Transverse colon (tissue), 4 donors: Measurements from ENCODE around the gene MTMR12. TPM values are rescaled to one million over a fixed set of nuclear protein-coding genes. Genes with fewer than 3 reads are reported as not detected.
A peak's percentile ranks its signal among the peaks of the same experiment; 100 is the strongest.
"Not testable (repeated sequence)": the region's sequence is repeated elsewhere in the genome, so short reads cannot be mapped to it uniquely, and the experiment has no call there.

Experiments
- DNase-seq: peaks from one replicate; pipeline ENCODE4 v3.0.0-alpha.2; 2019
- H3K27ac ChIP-seq, 4 donors: fragments of 200-600 bp; sonication (generic); 2 replicates each; pipeline ENCODE4 v1.5.1; 2016 to 2018; ENCODE audit warnings: inconsistent platforms in 4 of 4
- H3K27me3 ChIP-seq: fragments of 200-600 bp; sonication (generic); 2 replicates; pipeline ENCODE4 v1.5.1; 2017; ENCODE audit warnings: inconsistent platforms
- H3K36me3 ChIP-seq, 4 donors: fragments of 200-600 bp; sonication (generic); 2 replicates each; pipeline ENCODE4 v1.5.1; 2017 to 2019; ENCODE audit warnings: inconsistent platforms in 4 of 4
- H3K4me1 ChIP-seq, 4 donors: fragments of 200-600 bp; sonication (generic); 2 replicates each; pipeline ENCODE4 v1.5.1; 2017 to 2020; ENCODE audit warnings: inconsistent platforms in 4 of 4
- H3K4me3 ChIP-seq, 4 donors: fragments of 200-600 bp; sonication (generic); 1 replicate in 1 of 4; 2 replicates in 3 of 4; pipeline versions ENCODE4 v1.5.1 to v1.6.1; 2017 to 2019; ENCODE audit warnings: inconsistent platforms in 4 of 4
- H3K9me3 ChIP-seq, 2 donors: fragments of 200-600 bp; sonication (generic); 2 replicates each; pipeline ENCODE4 v1.5.1; 2017 to 2019; ENCODE audit warnings: inconsistent platforms in 2 of 2
- CTCF ChIP-seq, 5 experiments: fragments of 200-600 bp in 3 of 5; fragments of 450-650 bp in 2 of 5; sonication (generic) in 3 of 5; IDR thresholded peaks; 1 replicate in 2 of 5; 2 replicates in 3 of 5; pipeline ENCODE4 v1.5.1; 2016 to 2017; ENCODE audit warnings: antibody characterized with exemption in 5 of 5, inconsistent platforms in 3 of 5, mild to moderate bottlenecking in 2 of 5, moderate library complexity in 1 of 5
- EP300 ChIP-seq: sonication (generic); formaldehyde crosslinking; IDR thresholded peaks from one replicate; pipeline ENCODE4 v1.6.1; 2017; ENCODE audit warnings: antibody characterized with exemption, low read depth
- POLR2A ChIP-seq: fragments of 450-650 bp; IDR thresholded peaks from one replicate; pipeline ENCODE4 v1.6.1; 2016; ENCODE audit warnings: antibody characterized with exemption, mild to moderate bottlenecking, moderate library complexity
- POLR2AphosphoS5 ChIP-seq, 3 donors: sonication (generic); formaldehyde crosslinking; IDR thresholded peaks; one replicate each; pipeline ENCODE4 v1.6.1; 2016; ENCODE audit warnings: antibody characterized with exemption in 3 of 3
- WGBS, 2 donors: methylation state at CpG; one replicate each; pipeline ENCODE4 v1.1.5; 2018; ENCODE audit warnings: low coverage in 1 of 2; 5-methylcytosine and 5-hydroxymethylcytosine counted together
- in situ Hi-C, 4 donors: fragments of 200-750 bp; cut with MboI; loops; one replicate each; pipeline versions ENCODE4 v1.15.0 to v1.15.1; 2017; ENCODE audit warnings: low sequenced_read_pairs in 3 of 4, low pct_ligation_motif_present in 1 of 4, low pct_unique_long_range_greater_than_20kb in 1 of 4
- intact Hi-C: fragments of 100-400 bp; cut with DNase I; formaldehyde crosslinking; loops from one replicate; pipeline ENCODE4 v1.15.1; 2023; ENCODE audit warnings: low total_unique reads
- total RNA-seq, 4 donors: library from RNA; depleted of rRNA; stranded (reverse); fragments of >200 nt; gene quantifications; one replicate each; pipeline ENCODE4 v1.1.0, GENCODE V29; 2016

The MTMR12 gene
- total RNA-seq, 4 donors from 2014 or later: 10.1 to 27.9 (median 16.1) TPM

- DNase-seq: no peak
- H3K4me1 ChIP-seq: no peaks in the 10 kb centered on the region
- in situ Hi-C loops: no loop called here
- H3K4me3 ChIP-seq: no peak overlapping the region
- TF ChIP-seq POLR2A (no peak), POLR2AphosphoS5 (IDR thresholded peaks at IDR 0.05) (no peak), EP300 (no peak), CTCF (IDR thresholded peaks at IDR 0.05) (no peak)
- H3K9me3 ChIP-seq: no peaks in the 10 kb centered on the region
- H3K27me3 ChIP-seq: no peaks in the 10 kb centered on the region
- WGBS, 2 donors: 94% methylated on average over 6 of the region's 7 CpGs; no CpG with 5 or more reads in 1 of the 2 donors
- H3K27ac ChIP-seq: no peak overlapping the region
- intact Hi-C loops: no loop called here
- H3K36me3 ChIP-seq: peaks cover 0 to 15% (median 0%) of the 10 kb centered on the region in 4 donors
These were observed 21.1 kb downstream of the MTMR12 start for GRCh38 chr5:32291591-32291990.

GRCh38 chr5:32290922-32291321 is 21.8 kb downstream of the MTMR12 start:
- intact Hi-C loops (no loop called here), in situ Hi-C loops (no loop called here)
- TF ChIP-seq EP300 (no peak), POLR2AphosphoS5 (IDR thresholded peaks at IDR 0.05) (no peak), CTCF (IDR thresholded peaks at IDR 0.05) (no peak), POLR2A (no peak)
- Histone ChIP-seq H3K27me3 (no peaks in the 10 kb centered on the region), H3K27ac (no peak overlapping the region), H3K4me3 (no peak overlapping the region), H3K36me3 (peaks cover 0 to 10% (median 0%) of the 10 kb centered on the region in 4 donors), H3K4me1 (no peaks in the 10 kb centered on the region), H3K9me3 (no peaks in the 10 kb centered on the region)
- DNase-seq: peak; percentile 36
- WGBS, 2 donors: 92 to 100% methylated on average over 2 to 5 of the region's 5 CpGs

GRCh38 chr5:32290501-32290900 is 22.2 kb downstream of the MTMR12 start:
- H3K4me1 ChIP-seq, intact Hi-C loops, DNase-seq, H3K36me3 ChIP-seq, H3K9me3 ChIP-seq, H3K27me3 ChIP-seq, H3K27ac ChIP-seq, in situ Hi-C loops, H3K4me3 ChIP-seq: not testable (repeated sequence)
- WGBS, 2 donors: 88 to 100% methylated on average over 1 to 3 of the region's 3 CpGs

GRCh38 chr5:32289986-32290385 is 22.8 kb downstream of the MTMR12 start:
- intact Hi-C loops, H3K27me3 ChIP-seq, H3K4me1 ChIP-seq, H3K36me3 ChIP-seq, H3K4me3 ChIP-seq, H3K27ac ChIP-seq, in situ Hi-C loops, DNase-seq, H3K9me3 ChIP-seq: not testable (repeated sequence)
- WGBS, 2 donors: 100% methylated on average over 1 of the region's 1 CpG

- H3K27ac ChIP-seq, H3K9me3 ChIP-seq, H3K4me1 ChIP-seq, DNase-seq, H3K27me3 ChIP-seq, in situ Hi-C loops, H3K4me3 ChIP-seq, H3K36me3 ChIP-seq, intact Hi-C loops: not testable (repeated sequence)
- WGBS, 2 donors: 94% methylated on average over 2 to 3 of the region's 3 CpGs
These were observed 24.6 kb downstream of the MTMR12 start for GRCh38 chr5:32288135-32288534.

GRCh38 chr5:32287525-32287924 is 25.2 kb downstream of the MTMR12 start:
- intact Hi-C loops, H3K4me1 ChIP-seq: not testable (repeated sequence)

More at GRCh38 chr5:32287525-32287924, 25.2 kb downstream of the MTMR12 start:
- H3K27ac ChIP-seq, H3K9me3 ChIP-seq, H3K36me3 ChIP-seq, H3K27me3 ChIP-seq, H3K4me3 ChIP-seq, in situ Hi-C loops, DNase-seq: not testable (repeated sequence)
- 85 to 100% methylated on average over 1 to 3 of the region's 3 CpGs for WGBS, 2 donors
